H1 (cell line): ENCODE results near the gene SPDYE5.

Source experiments
- ASH2L ChIP-seq: fragments of 200-600, 300-600 bp; sonication (generic); IDR thresholded peaks from one replicate; pipeline ENCODE4 v1.7.1; 2017; ENCODE audit warnings: low read length
- BCL11A ChIP-seq, 2 experiments: IDR thresholded peaks; one replicate each; pipeline ENCODE4 v1.6.1; 2011; ENCODE audit warnings: low read depth in 2 of 2, low read length in 2 of 2, mild to moderate bottlenecking in 2 of 2
- CTCF ChIP-seq, 3 experiments: IDR thresholded peaks; 1 replicate in 2 of 3; 2 replicates in 1 of 3; pipeline versions ENCODE4 v1.5.1 to v1.6.1; 2011; ENCODE audit warnings: low read length in 3 of 3, mild to moderate bottlenecking in 3 of 3, inconsistent platforms in 2 of 3, low read depth in 1 of 3, moderate library complexity in 1 of 3; ENCODE audit not compliant: insufficient read depth in 1 of 3; ENCODE audit errors: control extremely low read depth in 1 of 3
- EP300 ChIP-seq, 2 experiments: IDR thresholded peaks; 1 replicate in 1 of 2; 2 replicates in 1 of 2; pipeline ENCODE4 v1.6.1; 2011 to 2012; ENCODE audit warnings: low read depth in 2 of 2, low read length in 2 of 2, mild to moderate bottlenecking in 2 of 2, borderline replicate concordance in 1 of 2, inconsistent platforms in 1 of 2, moderate library complexity in 1 of 2
- JUND ChIP-seq: IDR thresholded peaks from 2 replicates; pipeline ENCODE4 v1.6.1; 2011; ENCODE audit warnings: mild to moderate bottlenecking, improper control_type of control experiment, low read length
- KDM1A ChIP-seq: fragments of 200-600, 300-600 bp; sonication (generic); IDR thresholded peaks from 2 replicates; pipeline ENCODE4 v1.7.1; 2016; ENCODE audit warnings: mild to moderate bottlenecking, low read length, borderline replicate concordance
- NRF1 ChIP-seq: IDR thresholded peaks from 2 replicates; pipeline ENCODE4 v1.6.1; 2011; ENCODE audit warnings: mild to moderate bottlenecking, low read depth, low read length, improper control_type of control experiment
- POLR2AphosphoS5 ChIP-seq: IDR thresholded peaks from 2 replicates; pipeline ENCODE4 v1.6.1; 2011; ENCODE audit warnings: low read depth, low read length
- RFX5 ChIP-seq: IDR thresholded peaks from 2 replicates; pipeline ENCODE4 v1.6.1; 2011; ENCODE audit warnings: low read depth, low read length, improper control_type of control experiment, borderline replicate concordance
- TBP ChIP-seq: IDR thresholded peaks from 2 replicates; pipeline ENCODE4 v1.6.1; 2011; ENCODE audit warnings: low read depth, low read length, improper control_type of control experiment
- TF ChIP-seq, protein P1 (sequence below): IDR thresholded peaks from 2 replicates; pipeline ENCODE4 v1.6.1; 2012; ENCODE audit warnings: inconsistent platforms

DNA sequence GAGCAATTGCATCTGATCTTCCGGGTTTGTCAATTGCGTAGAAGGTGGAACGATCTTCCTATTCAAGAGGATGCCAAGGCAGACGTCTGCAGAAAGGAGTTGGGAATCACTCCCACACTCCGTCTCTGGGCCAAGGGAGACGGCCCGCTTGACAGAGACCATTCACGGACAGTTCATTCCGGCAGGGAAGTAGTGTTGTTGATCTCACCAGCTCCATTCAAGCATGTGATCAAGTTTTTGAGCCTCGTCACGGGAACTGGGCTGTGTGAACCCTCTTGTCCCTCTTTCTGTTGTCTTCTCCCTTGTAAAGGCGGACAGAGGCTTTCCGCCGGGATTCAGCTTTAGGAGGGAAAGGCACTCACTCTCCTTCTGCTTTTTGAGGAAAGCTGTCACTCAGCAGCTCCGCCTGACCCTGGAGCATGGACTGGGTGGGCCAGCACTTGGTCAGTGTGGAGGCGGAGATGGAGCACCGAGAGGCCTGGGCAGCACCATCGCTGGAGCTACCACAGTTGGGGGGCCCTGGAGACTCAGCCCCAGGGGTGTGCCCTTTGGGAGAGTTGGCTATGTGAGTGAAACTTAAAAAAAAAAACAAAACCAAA is 44.9 kb downstream of the SPDYE5 start:
- TF ChIP-seq CTCF (IDR thresholded peaks at IDR 0.05; ENCODE audit: control extremely low read depth in 1 of 3, insufficient read depth in 1 of 3, low read depth in 1 of 3, low read length in 3 of 3): no peak
- TF ChIP-seq RFX5: no peak
- TF ChIP-seq EP300 (IDR thresholded peaks at IDR 0.05; ENCODE audit: borderline replicate concordance in 1 of 2, low read depth in 2 of 2, low read length in 2 of 2): no peak
- TF ChIP-seq POLR2AphosphoS5: no peak
- TF ChIP-seq ASH2L: no peak
- TF ChIP-seq BCL11A (IDR thresholded peaks at IDR 0.05; ENCODE audit: low read depth in 2 of 2, low read length in 2 of 2): no peak
- TF ChIP-seq TBP: no peak
- TF ChIP-seq, protein P1, sequence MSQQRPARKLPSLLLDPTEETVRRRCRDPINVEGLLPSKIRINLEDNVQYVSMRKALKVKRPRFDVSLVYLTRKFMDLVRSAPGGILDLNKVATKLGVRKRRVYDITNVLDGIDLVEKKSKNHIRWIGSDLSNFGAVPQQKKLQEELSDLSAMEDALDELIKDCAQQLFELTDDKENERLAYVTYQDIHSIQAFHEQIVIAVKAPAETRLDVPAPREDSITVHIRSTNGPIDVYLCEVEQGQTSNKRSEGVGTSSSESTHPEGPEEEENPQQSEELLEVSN: no peak
- TF ChIP-seq JUND: no peak
- TF ChIP-seq KDM1A: no peak
- TF ChIP-seq NRF1: no peak
